Measurements from ENCODE around the gene MEGF9.

Gene MEGF9

GRCh38 chr9:120663380-120663779 is 50.9 kb downstream of the MEGF9 start:
- no peak for DNase-seq (ENCODE audit: low read depth)
- H3K4me3 ChIP-seq (ENCODE audit: low read depth, low read length) = no peak overlapping the region
- no peak for TF ChIP-seq CTCF (conservative IDR thresholded peaks at IDR 0.05; ENCODE audit: low read depth, low read length)

- H3K4me3 ChIP-seq (ENCODE audit: low read depth, low read length) = no peak overlapping the region
- TF ChIP-seq CTCF (conservative IDR thresholded peaks at IDR 0.05; ENCODE audit: low read depth, low read length) = no peak
- no peak for DNase-seq (ENCODE audit: low read depth)
These were observed 51.8 kb downstream of the MEGF9 start for GRCh38 chr9:120662513-120662912.

- no peak for TF ChIP-seq CTCF (conservative IDR thresholded peaks at IDR 0.05; ENCODE audit: low read depth, low read length)
- no peak for DNase-seq (ENCODE audit: low read depth)
These were observed 54.6 kb downstream of the MEGF9 start for GRCh38 chr9:120659676-120660075.

GRCh38 chr9:120659209-120659608 is 55.1 kb downstream of the MEGF9 start:
- no peak for TF ChIP-seq CTCF (conservative IDR thresholded peaks at IDR 0.05; ENCODE audit: low read depth, low read length)
- H3K4me3 ChIP-seq (ENCODE audit: low read depth, low read length) = no peak overlapping the region
- DNase-seq (ENCODE audit: low read depth) = no peak

More at GRCh38 chr9:120659676-120660075, 54.6 kb downstream of the MEGF9 start:
- no peak overlapping the region for H3K4me3 ChIP-seq (ENCODE audit: low read depth, low read length)

GRCh38 chr9:120655005-120655622 is 59.2 kb downstream of the MEGF9 start:
- DNase-seq (ENCODE audit: low read depth) = peak; percentile 46
- TF ChIP-seq CTCF (conservative IDR thresholded peaks at IDR 0.05; ENCODE audit: low read depth, low read length) = no peak
- H3K4me3 ChIP-seq (ENCODE audit: low read depth, low read length) = no peak overlapping the region

GRCh38 chr9:120654272-120654671 is 60.0 kb downstream of the MEGF9 start:
- no peak for TF ChIP-seq CTCF (conservative IDR thresholded peaks at IDR 0.05; ENCODE audit: low read depth, low read length)
- H3K4me3 ChIP-seq (ENCODE audit: low read depth, low read length) = no peak overlapping the region
- DNase-seq (ENCODE audit: low read depth) = no peak

- H3K4me3 ChIP-seq (ENCODE audit: low read depth, low read length) = no peak overlapping the region
These were observed 60.5 kb downstream of the MEGF9 start for GRCh38 chr9:120653762-120654161.

More at GRCh38 chr9:120653762-120654161, 60.5 kb downstream of the MEGF9 start:
- TF ChIP-seq CTCF (conservative IDR thresholded peaks at IDR 0.05; ENCODE audit: low read depth, low read length) = no peak
- DNase-seq (ENCODE audit: low read depth) = no peak
